ENCODE results near the gene FLT3LG. TPM values are rescaled to one million over a fixed set of nuclear protein-coding genes. Genes with fewer than 3 reads are reported as not detected.
A peak's percentile ranks its signal among the peaks of the same experiment; 100 is the strongest.

The FLT3LG gene
- total and polyA plus RNA-seq, 2 experiments from 2014 or later = 0.49 to 1.8 TPM

GRCh38 chr19:49524812-49525455 is 50.9 kb downstream of the FLT3LG start:
- peaks cover 19% of the 10 kb centered on the region for H3K27me3 Mint-ChIP-seq (ENCODE audit: insufficient read depth, low read depth, poor library complexity)
- no peak overlapping the region for H2AFZ ChIP-seq
- peak overlapping the region; percentile 57; the same call in 1 of the 2 replicates for H3K27ac Mint-ChIP-seq
- H3K4me1 ChIP-seq (ENCODE audit: insufficient read depth) = no peaks in the 10 kb centered on the region
- no peaks in the 10 kb centered on the region for H3K79me2 ChIP-seq (replicated peaks; ENCODE audit: insufficient read depth)
- peaks cover 4% of the 10 kb centered on the region; the same call in 1 of the 2 replicates for H3K36me3 ChIP-seq (ENCODE audit: insufficient read depth)
- no peak overlapping the region for H3K27ac ChIP-seq (ENCODE audit: low read depth)
- 0 out of 2 replicates have a peak, but pooled peaks cover 18% of the 10 kb centered on the region for H3F3A ChIP-seq (replicated peaks; ENCODE audit: low read depth)
- H3K4me3 Mint-ChIP-seq = peak overlapping the region; percentile 10; the same call in 1 of the 3 replicates
- no peaks in the 10 kb centered on the region for H3K27me3 ChIP-seq (ENCODE audit: insufficient read depth)
- peaks cover 4% of the 10 kb centered on the region for H4K20me1 ChIP-seq (replicated peaks; ENCODE audit: insufficient read depth)
- TF ChIP-seq EZH2 (IDR thresholded peaks at IDR 0.05; ENCODE audit: low read depth, unreplicated experiment) (no peak), CREB1 (CRISPR knock-in tag; IDR thresholded peaks at IDR 0.05; ENCODE audit: low read depth) (no peak), ZNF331 (CRISPR knock-in tag; IDR thresholded peaks at IDR 0.05; ENCODE audit: low read depth) (no peak), NANOG (IDR thresholded peaks at IDR 0.05; ENCODE audit: borderline replicate concordance) (no peak), STAT1 (IDR thresholded peaks at IDR 0.05; ENCODE audit: unreplicated experiment) (no peak), ZNF114 (CRISPR knock-in tag; IDR thresholded peaks at IDR 0.05) (no peak), JUNB (IDR thresholded peaks at IDR 0.05; ENCODE audit: unreplicated experiment) (no peak), POLR2AphosphoS5 (IDR thresholded peaks at IDR 0.05; ENCODE audit: low read depth) (no peak), CTCF (conservative IDR thresholded peaks at IDR 0.05; ENCODE audit: low read depth in 2 of 2) (no peak), REST (IDR thresholded peaks at IDR 0.05; ENCODE audit: unreplicated experiment) (no peak), EZH2phosphoT487 (IDR thresholded peaks at IDR 0.05; ENCODE audit: unreplicated experiment) (no peak), ETS1 (IDR thresholded peaks at IDR 0.05) (no peak), ZNF462 (CRISPR knock-in tag; IDR thresholded peaks at IDR 0.05) (no peak)
- no peaks in the 10 kb centered on the region for H3K9me2 ChIP-seq (ENCODE audit: insufficient read depth)
- H3K4me2 ChIP-seq = no peak overlapping the region
- H3K36me3 Mint-ChIP-seq (ENCODE audit: low read depth) = peaks cover 32% of the 10 kb centered on the region
- ATAC-seq (no peak), DNase-seq (ENCODE audit: low spot score) (no peak)
- H3K9me3 Mint-ChIP-seq = no peaks in the 10 kb centered on the region
- peaks cover 15% of the 10 kb centered on the region; the same call in 2 of the 3 replicates for H3K4me1 Mint-ChIP-seq
- no peak overlapping the region for H3K4me3 ChIP-seq
